ENCODE measurements around the gene CBFA2T2.

GRCh38 chr20:33568378-33568777 is 78.5 kb downstream of the CBFA2T2 start:
- TF ChIP-seq CTCF (IDR thresholded peaks at IDR 0.05): no peak
- no peak for TF ChIP-seq EP300 (IDR thresholded peaks at IDR 0.05)
- no peak for TF ChIP-seq POLR2A (IDR thresholded peaks at IDR 0.05)
- TF ChIP-seq POLR2AphosphoS5 (IDR thresholded peaks at IDR 0.05): no peak

All from upper lobe of left lung (tissue), 4 donors.